HepG2 (cell line): Measurements from ENCODE around the gene PPP1R7. TPM values are rescaled to one million over a fixed set of nuclear protein-coding genes. Genes with fewer than 3 reads are reported as not detected.

Experiments used
- GMEB2 ChIP-seq: IDR thresholded peaks from 2 replicates; pipeline ENCODE4 v1.6.1; 2016; ENCODE audit warnings: missing biosample characterization, missing genetic modification reagents, low read depth
- HIVEP1 ChIP-seq: sonication (generic); formaldehyde crosslinking; IDR thresholded peaks from 2 replicates; pipeline ENCODE4 v1.4.0; 2020; ENCODE audit warnings: mild to moderate bottlenecking, missing genetic modification reagents
- SALL2 ChIP-seq: sonication (generic); formaldehyde crosslinking; IDR thresholded peaks from 2 replicates; pipeline ENCODE4 v1.8.1; 2023; ENCODE audit warnings: mild to moderate bottlenecking, missing genetic modification reagents, inconsistent platforms
- ZBTB8A ChIP-seq: sonication (generic); formaldehyde crosslinking; IDR thresholded peaks from 2 replicates; pipeline ENCODE4 v1.4.0; 2020; ENCODE audit warnings: mild to moderate bottlenecking, low read depth, missing genetic modification reagents, borderline replicate concordance
- ZNF10 ChIP-seq: sonication (generic); formaldehyde crosslinking; IDR thresholded peaks from 2 replicates; pipeline ENCODE4 v1.4.0; 2020; ENCODE audit warnings: mild to moderate bottlenecking, low read depth, missing genetic modification reagents, borderline replicate concordance
- ZNF263 ChIP-seq: sonication (generic); formaldehyde crosslinking; IDR thresholded peaks from 2 replicates; pipeline ENCODE4 v1.4.0; 2020; ENCODE audit warnings: missing genetic modification reagents
- ZNF329 ChIP-seq: sonication (generic); formaldehyde crosslinking; IDR thresholded peaks from 2 replicates; pipeline ENCODE4 v1.9.0; 2021; ENCODE audit warnings: low read depth, mild to moderate bottlenecking, missing genetic modification reagents
- ZNF547 ChIP-seq: sonication (generic); formaldehyde crosslinking; IDR thresholded peaks from 2 replicates; pipeline ENCODE4 v1.5.1; 2020; ENCODE audit warnings: mild to moderate bottlenecking, missing genetic modification reagents
- ZSCAN22 ChIP-seq: sonication (generic); formaldehyde crosslinking; IDR thresholded peaks from 2 replicates; pipeline ENCODE4 v1.4.0; 2020; ENCODE audit warnings: mild to moderate bottlenecking, missing genetic modification reagents
- polyA plus RNA-seq, 8 experiments: library from polyadenylated mRNA; depleted of rRNA in 3 of 8; stranded (reverse) in 7 of 8; unstranded in 1 of 8; fragments of >200 nt; fragmentation: Illumina TruSeq in 4 of 8; extraction: Trizol in 4 of 8; gene quantifications; 2 replicates each; pipeline versions ENCODE4 v1.2.1 to v1.2.3, GENCODE V29; 2011 to 2016; ENCODE audit warnings: low read depth in 4 of 8, missing spikeins in 1 of 8, mixed read lengths in 1 of 8; ENCODE audit not compliant: insufficient read depth in 1 of 8
- total RNA-seq, 5 experiments: library from RNA; depleted of rRNA; stranded (reverse); fragments of >200 nt; fragmentation: Illumina TruSeq; extraction: Trizol; gene quantifications; 2 replicates each; pipeline ENCODE4 v1.2.3, GENCODE V29; 2016; ENCODE audit warnings: low read depth in 1 of 5
- TF ChIP-seq, protein P1 (sequence below): sonication (generic); formaldehyde crosslinking; IDR thresholded peaks from 2 replicates; pipeline ENCODE4 v1.9.0; 2022; ENCODE audit warnings: missing genetic modification reagents, mild to moderate bottlenecking, borderline replicate concordance

Gene PPP1R7
- total and polyA plus RNA-seq, 2 of the 13 experiments (the other 11 are each of a cell fraction or from before 2014, with no cell fraction given), result 33.3 to 67.9 TPM

- TF ChIP-seq, protein P1, sequence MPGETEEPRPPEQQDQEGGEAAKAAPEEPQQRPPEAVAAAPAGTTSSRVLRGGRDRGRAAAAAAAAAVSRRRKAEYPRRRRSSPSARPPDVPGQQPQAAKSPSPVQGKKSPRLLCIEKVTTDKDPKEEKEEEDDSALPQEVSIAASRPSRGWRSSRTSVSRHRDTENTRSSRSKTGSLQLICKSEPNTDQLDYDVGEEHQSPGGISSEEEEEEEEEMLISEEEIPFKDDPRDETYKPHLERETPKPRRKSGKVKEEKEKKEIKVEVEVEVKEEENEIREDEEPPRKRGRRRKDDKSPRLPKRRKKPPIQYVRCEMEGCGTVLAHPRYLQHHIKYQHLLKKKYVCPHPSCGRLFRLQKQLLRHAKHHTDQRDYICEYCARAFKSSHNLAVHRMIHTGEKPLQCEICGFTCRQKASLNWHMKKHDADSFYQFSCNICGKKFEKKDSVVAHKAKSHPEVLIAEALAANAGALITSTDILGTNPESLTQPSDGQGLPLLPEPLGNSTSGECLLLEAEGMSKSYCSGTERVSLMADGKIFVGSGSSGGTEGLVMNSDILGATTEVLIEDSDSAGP (CRISPR knock-in tag), result no peak; the same call in 1 of the 2 replicates
- TF ChIP-seq ZNF547 (CRISPR knock-in tag) (peak; percentile 35; the same call in 1 of the 2 replicates), GMEB2 (CRISPR knock-in tag) (no peak), ZNF10 (CRISPR knock-in tag) (no peak), ZBTB8A (no peak), ZSCAN22 (CRISPR knock-in tag) (0 out of 2 replicates have a peak, but pooled peaks have one; percentile 41), HIVEP1 (CRISPR knock-in tag) (peak; percentile 37; the same call in 1 of the 2 replicates), ZNF263 (peak; percentile 61; the same call in 1 of the 2 replicates), ZNF329 (CRISPR knock-in tag) (no peak), SALL2 (CRISPR knock-in tag) (peak; percentile 19; the same call in 1 of the 2 replicates)
Observed at GRCh38 chr2:241218131-241219029, 68.1 kb downstream of the PPP1R7 start (continued).
